ENCODE data around the gene SRC.

- no peak for TF ChIP-seq EZH2 (IDR thresholded peaks at IDR 0.05; ENCODE audit: low read length, unreplicated experiment)
- TF ChIP-seq CTCF (conservative IDR thresholded peaks at IDR 0.05; ENCODE audit: low read depth, low read length) = no peak
- TF ChIP-seq EZH2phosphoT487 (IDR thresholded peaks at IDR 0.05; ENCODE audit: borderline replicate concordance, low read length) = no peak
Measured at GRCh38 chr20:37355252-37356180, 9.6 kb downstream of the SRC start.

All from PC-3 (cell line).